Measurements from ENCODE around the gene VPS11. TPM values are rescaled to one million over a fixed set of nuclear protein-coding genes. Genes with fewer than 3 reads are reported as not detected.
A peak's percentile ranks its signal among the peaks of the same experiment; 100 is the strongest.

The VPS11 gene
- total and polyA plus RNA-seq, 10 of the 15 experiments (the other 5 are each of a cell fraction or from before 2014, with no cell fraction given), result 15.8 to 26.4 (median 24.5) TPM

GRCh38 chr11:119101759-119102423, 34.3 kb downstream of the VPS11 start, which contains the start of gene DPAGT1 (continued):
- TF ChIP-seq CBFB (IDR thresholded peaks at IDR 0.05; ENCODE audit: low read depth) (peak; percentile 35; the same call in 1 of the 2 replicates), BHLHE40 (IDR thresholded peaks at IDR 0.05; ENCODE audit: borderline replicate concordance in 1 of 2, low read depth in 2 of 2, low read length in 1 of 2) (peak in 1 of 2 experiments; percentile 36; a peak in 1 of 4 replicates), NR2F1 (conservative IDR thresholded peaks at IDR 0.05) (peak; percentile 68), GABPA (IDR thresholded peaks at IDR 0.05; ENCODE audit: low read depth) (peak; percentile 94), ASH2L (IDR thresholded peaks at IDR 0.05; ENCODE audit: borderline replicate concordance, low read depth) (0 out of 2 replicates have a peak, but pooled peaks have one; percentile 33), GATAD2B (conservative IDR thresholded peaks at IDR 0.05; ENCODE audit: low read depth) (peak; percentile 38), CREM (IDR thresholded peaks at IDR 0.05; ENCODE audit: low read depth) (peak; percentile 88), MAX (IDR thresholded peaks at IDR 0.05; ENCODE audit: low read depth, low read length) (peak; percentile 93), IKZF1 (conservative IDR thresholded peaks at IDR 0.05) (peak; percentile 93), EED (IDR thresholded peaks at IDR 0.05; ENCODE audit: low read depth) (peak; percentile 69; the same call in 1 of the 2 replicates), RELA (IDR thresholded peaks at IDR 0.05; ENCODE audit: borderline replicate concordance, partially characterized antibody) (no peak), ZBTB11 (CRISPR knock-in tag; IDR thresholded peaks at IDR 0.05) (peak; percentile 86), IKZF2 (IDR thresholded peaks at IDR 0.05) (peak; percentile 9 to 41; a peak in 1 of 4 replicates), ATF7 (IDR thresholded peaks at IDR 0.05; ENCODE audit: low read depth) (0 out of 2 replicates have a peak, but pooled peaks have one; percentile 54), RFX5 (IDR thresholded peaks at IDR 0.05; ENCODE audit: low read depth, low read length) (0 out of 2 replicates have a peak, but pooled peaks have one; percentile 11)
- TF ChIP-seq, protein P1, sequence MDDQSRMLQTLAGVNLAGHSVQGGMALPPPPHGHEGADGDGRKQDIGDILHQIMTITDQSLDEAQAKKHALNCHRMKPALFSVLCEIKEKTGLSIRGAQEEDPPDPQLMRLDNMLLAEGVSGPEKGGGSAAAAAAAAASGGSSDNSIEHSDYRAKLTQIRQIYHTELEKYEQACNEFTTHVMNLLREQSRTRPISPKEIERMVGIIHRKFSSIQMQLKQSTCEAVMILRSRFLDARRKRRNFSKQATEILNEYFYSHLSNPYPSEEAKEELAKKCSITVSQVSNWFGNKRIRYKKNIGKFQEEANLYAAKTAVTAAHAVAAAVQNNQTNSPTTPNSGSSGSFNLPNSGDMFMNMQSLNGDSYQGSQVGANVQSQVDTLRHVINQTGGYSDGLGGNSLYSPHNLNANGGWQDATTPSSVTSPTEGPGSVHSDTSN (IDR thresholded peaks at IDR 0.05; ENCODE audit: insufficient replicate concordance, low read depth, low read length), result peak; percentile 73
- TF ChIP-seq, protein P2, sequence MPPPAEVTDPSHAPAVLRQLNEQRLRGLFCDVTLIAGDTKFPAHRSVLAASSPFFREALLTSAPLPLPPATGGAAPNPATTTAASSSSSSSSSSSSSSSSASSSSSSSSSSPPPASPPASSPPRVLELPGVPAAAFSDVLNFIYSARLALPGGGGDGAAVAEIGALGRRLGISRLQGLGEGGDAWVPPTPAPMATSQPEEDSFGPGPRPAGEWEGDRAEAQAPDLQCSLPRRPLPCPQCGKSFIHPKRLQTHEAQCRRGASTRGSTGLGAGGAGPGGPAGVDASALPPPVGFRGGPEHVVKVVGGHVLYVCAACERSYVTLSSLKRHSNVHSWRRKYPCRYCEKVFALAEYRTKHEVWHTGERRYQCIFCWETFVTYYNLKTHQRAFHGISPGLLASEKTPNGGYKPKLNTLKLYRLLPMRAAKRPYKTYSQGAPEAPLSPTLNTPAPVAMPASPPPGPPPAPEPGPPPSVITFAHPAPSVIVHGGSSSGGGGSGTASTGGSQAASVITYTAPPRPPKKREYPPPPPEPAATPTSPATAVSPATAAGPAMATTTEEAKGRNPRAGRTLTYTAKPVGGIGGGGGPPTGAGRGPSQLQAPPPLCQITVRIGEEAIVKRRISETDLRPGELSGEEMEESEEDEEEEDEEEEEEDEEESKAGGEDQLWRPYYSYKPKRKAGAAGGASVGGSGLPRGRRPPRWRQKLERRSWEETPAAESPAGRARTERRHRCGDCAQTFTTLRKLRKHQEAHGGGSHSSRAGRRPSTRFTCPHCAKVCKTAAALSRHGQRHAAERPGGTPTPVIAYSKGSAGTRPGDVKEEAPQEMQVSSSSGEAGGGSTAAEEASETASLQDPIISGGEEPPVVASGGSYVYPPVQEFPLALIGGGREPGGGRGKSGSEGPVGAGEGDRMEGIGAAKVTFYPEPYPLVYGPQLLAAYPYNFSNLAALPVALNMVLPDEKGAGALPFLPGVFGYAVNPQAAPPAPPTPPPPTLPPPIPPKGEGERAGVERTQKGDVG (CRISPR knock-in tag; IDR thresholded peaks at IDR 0.05), result no peak
- TF ChIP-seq, protein P3, sequence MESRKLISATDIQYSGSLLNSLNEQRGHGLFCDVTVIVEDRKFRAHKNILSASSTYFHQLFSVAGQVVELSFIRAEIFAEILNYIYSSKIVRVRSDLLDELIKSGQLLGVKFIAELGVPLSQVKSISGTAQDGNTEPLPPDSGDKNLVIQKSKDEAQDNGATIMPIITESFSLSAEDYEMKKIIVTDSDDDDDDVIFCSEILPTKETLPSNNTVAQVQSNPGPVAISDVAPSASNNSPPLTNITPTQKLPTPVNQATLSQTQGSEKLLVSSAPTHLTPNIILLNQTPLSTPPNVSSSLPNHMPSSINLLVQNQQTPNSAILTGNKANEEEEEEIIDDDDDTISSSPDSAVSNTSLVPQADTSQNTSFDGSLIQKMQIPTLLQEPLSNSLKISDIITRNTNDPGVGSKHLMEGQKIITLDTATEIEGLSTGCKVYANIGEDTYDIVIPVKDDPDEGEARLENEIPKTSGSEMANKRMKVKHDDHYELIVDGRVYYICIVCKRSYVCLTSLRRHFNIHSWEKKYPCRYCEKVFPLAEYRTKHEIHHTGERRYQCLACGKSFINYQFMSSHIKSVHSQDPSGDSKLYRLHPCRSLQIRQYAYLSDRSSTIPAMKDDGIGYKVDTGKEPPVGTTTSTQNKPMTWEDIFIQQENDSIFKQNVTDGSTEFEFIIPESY (IDR thresholded peaks at IDR 0.05), result no peak

Measured in GM12878 (cell line).